ENCODE measurements around the gene GABBR2.

The GABBR2 gene

DNA sequence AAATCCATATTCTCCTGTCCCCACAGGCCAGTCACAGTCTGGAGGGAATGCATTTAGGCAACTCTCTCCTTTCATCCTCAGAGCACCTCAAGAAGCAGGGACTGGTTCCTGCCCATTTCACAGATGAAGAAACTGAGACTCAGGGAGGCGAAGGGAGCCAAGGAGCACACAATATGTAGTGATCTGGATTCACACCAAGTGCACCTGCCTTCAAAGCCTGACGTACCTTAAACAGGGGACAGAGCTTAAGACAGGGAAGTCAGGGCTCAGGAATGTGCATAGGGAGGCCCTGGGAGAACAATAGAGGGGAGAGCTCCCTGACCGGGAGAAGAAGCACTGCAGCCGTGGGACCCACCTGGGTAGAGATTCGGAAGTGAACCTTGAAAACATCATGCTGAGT is 83.0 kb downstream of the GABBR2 start:
- DNase-seq = no peak

DNA sequence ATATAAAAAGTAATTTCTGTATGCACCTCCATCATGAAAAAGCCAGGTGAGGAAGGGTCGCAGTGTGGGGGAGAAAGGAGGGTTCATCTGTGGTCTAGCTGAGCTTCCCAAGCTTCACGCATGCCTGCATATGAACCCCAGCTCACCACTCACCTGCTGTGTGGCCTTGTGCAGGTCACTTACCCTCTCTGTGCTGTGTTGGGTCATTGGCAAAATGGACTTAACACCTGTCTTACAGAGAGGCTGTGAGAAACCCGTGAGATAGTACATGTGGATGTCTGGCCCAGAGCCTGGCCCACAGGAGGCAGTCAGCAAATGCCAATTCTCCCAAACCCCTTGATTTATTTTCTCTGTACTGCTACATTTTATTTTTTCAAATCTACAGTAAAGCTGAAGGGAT is 88.9 kb downstream of the GABBR2 start:
- no peak for DNase-seq

DNA sequence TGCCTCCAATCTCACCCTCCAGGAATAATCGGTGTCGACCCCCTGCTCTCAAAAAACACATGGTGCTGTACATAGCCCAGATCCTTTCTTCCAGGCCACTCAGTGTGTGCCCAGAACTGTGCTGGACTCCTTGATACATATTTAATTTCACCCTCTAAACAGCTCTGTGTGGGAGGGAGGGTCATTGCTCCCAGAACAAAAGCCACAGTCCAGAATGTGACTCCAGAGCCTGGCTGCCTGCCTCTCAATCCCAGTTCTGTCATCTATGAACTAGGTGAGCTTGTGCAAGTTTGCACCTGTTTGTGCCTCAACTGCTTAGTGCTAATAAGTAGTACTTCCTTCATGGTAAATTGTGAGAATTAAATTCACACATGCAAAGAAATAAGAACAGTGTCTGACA is 93.1 kb downstream of the GABBR2 start:
- no peak for DNase-seq

DNA sequence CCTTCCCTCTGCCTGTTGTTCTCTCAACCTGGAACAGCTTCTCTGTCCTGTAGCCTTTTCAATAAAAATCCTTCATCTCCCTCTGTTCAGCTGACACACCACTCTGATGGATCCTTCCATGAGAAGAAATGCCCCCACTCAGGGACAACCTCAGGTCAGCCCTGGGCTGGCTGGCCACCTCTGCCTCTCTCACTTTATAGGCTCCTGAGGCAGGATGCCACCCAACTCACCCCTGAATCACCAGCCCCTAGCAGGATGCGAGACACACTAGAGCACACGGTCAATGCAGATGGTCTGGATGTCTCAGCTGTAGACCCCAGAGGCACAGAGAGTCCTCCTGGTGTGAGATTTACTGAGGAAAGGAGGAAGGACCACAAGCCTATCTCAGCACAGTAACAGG is 93.8 kb downstream of the GABBR2 start:
- DNase-seq = no peak

DNA sequence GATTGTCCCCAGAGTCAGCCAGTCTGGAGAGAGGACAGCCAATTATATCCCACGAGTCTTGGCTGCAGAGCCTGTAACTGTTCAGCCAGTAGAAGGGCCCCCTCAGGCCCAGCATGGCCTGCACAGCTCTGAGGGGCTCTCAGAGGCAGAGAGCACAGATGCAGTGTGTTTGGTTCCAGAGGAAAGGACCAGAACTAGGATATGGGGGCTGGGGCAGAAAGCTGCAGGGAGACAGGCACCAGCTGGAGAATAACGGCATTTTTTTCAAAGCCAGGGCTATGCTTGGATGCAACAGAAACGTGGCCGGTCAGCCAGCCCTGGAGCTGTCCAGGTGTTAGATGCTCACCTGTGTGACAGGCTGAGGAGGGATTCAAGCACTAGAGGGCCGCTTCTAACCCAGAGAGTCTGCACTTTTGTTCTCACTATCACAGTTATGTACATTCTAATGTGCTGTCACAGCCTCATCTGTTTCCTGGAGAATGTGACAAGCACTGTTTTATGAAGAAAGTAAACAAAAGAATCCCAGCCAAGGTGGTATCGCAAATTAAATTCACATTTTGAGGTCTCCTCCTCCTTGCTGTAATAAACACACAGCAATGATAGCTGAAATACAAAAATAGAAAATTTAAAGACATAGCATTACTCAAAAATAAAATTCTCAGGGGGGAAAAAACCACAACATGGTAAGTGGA is 96.5 kb downstream of the GABBR2 start:
- DNase-seq = no peak

DNA sequence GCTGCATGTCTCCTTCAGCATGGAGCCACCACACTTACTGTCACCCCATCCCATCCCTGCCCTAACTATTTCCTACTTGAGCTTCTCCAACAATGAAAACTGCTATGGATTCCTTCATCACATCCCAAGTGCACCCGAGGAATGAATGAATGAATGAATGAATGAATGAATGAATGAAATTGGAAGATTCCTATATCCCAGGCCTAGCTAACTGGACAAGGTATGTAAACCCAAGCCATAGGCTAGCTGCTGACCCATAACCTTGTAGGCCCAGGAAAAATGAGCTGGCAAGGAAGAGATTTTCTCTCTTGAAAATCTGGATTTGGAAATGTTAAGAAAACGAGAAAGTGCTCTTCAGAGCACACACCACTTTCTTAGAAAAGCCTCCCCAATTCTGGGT is 97.4 kb downstream of the GABBR2 start:
- no peak for DNase-seq

DNA sequence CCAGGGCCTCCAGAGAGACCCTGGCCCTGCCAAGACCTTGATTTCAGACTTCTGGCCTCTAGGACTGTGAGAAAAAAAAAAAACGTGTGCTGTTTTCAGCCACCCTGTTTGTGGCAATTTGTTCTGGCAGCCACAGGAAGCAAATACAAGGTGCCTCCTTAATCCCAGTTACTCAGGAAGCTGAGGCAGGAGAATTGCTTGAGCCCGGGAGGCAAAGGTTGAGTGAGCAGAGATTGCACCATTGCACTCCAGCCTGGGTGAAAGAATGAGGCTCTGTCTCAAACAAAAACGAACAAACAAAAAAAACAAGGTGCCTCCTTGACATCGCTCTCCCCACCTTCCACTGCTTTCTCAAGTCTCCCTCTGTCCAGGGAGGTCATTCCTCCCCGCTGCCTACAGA is 98.0 kb downstream of the GABBR2 start:
- DNase-seq = no peak

DNA sequence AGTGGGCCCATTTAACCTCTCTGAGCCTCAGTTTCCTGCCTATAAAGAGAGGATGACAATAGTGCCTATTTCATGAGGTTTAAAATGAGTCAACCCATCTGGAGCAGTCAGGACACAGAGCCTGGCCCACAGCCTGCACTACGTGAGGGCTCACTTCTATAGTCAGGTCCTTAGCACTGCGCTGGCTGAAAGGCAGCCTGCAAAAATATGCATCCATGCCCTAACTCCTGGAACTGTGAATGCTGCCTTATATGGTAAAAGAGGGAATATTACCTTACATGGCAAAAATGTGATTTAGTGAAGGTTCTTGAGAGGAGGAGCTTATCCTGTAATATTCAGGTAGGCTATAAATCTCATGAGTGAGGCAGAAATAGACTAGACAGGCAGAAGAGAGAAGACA is 98.5 kb downstream of the GABBR2 start:
- no peak for DNase-seq

DNA sequence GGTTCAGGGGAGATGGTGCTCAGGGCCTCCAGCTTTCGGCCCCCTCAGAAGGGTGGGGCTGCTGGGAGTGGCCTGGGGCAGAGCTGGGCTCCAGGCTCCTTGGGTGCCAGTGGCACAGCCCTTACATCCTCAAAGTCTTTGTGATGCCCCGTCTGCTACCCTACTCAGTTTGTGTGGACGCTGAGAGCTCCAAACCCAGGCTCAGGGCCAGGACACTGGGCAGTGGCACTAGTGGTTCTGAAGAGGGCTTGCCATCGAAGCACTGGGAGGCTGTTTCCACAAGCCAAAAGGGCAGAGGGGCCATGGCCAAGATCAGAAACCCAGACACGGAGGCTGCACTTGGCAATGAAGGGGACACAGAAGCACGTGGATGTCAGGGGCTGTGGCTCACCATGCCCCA is 99.1 kb downstream of the GABBR2 start:
- no peak for DNase-seq

DNA sequence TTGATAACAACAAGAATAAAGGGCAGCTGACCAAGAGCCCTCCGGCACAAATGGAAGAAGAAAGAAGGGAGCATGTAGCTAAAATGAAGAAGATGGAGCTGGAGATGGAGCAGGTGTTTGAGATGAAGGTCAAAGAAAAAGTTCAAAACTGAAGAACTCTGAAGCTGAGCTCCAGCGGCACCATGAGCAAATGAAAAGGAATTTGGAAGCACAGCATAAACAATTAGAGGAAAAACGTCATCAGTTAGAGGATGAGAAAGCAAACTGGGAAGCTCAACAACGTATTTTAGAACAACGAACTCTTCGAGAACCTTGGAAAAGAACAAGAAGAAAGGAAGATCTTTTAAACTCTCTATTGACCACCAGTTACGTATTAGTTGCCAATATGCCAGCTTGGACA is 100.9 kb downstream of the GABBR2 start:
- DNase-seq = no peak

DNA sequence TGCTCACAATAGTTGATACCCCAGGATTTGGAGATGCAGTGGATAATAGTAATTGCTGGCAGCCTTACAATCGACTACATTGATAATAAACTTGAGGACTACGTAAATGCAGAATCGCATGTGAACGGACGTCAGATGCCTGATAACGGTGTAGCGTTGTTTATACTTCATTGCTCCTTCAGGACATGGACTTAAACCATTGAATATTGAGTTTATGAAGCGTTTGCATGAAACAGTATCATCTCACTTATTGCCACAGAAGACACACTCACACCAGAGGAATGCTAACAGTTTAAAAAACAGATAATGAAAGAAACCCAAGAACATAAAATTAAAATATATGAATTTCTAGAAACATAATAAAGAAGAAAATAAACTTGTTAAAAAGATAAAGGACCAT is 101.6 kb downstream of the GABBR2 start:
- DNase-seq = no peak

DNA sequence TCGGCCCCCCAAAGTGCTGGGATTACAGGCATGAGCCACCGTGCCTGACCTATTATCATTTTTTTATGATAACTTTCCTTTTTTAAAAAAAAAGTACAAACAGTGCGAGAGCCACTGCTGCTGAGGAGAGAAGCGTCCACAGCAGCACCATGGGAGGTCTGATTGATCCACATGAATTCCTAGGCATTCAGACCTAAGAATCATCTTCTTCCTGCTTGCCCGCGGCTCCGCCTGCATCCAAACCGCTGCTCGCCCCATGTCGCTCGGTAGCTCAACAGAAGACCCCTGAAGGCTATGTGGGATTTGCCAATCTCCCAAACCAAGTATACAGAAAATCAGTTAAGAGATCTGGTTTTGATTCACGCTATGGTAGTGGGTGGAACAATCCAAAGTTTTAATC is 102.0 kb downstream of the GABBR2 start:
- DNase-seq = no peak

DNA sequence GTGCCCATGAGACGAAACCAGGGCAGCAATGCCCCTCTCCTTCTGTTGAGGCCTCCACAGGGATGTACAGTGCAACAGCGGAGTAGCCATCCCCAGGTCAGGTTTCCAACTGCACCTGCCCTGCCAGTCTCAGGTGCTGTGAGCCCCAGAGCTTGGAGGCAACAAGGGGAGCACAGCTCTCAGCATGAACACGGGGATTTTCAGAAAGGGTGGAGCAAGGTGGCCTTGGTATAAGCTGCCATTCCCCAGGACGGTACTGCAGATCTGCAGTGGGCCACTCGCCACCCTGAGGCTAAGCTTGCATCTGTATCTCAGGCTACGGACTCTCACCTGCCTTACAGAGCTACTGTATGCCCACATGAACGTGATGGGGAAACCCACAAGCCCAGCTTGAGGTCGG is 103.6 kb downstream of the GABBR2 start:
- DNase-seq = no peak

DNA sequence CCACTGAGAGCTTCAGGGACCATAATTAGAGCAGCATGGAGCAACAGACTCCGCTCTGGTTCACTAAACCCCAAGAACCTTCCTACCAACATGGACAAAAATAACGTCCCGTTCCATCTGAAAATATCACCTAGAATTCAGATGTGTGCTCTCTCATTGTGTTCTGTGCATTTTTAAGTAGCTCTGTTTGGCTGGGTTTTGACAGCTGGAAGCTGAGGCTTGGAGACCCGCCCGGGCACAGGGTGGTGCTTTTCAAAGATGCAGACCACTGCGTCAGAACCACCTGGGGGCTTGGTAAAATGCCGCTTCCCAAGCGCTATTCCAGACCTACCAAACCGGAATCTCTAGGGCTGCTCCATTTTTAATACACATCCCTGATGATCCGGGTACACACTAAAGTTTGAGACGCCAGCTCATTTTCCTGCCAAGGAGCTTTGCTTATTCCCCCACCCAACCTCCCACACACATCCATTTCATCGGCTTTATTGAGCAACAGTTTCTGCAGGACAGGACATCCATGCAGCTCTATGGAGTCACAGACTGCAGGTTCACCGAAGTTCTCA is 104.8 kb downstream of the GABBR2 start:
- DNase-seq = no peak

DNA sequence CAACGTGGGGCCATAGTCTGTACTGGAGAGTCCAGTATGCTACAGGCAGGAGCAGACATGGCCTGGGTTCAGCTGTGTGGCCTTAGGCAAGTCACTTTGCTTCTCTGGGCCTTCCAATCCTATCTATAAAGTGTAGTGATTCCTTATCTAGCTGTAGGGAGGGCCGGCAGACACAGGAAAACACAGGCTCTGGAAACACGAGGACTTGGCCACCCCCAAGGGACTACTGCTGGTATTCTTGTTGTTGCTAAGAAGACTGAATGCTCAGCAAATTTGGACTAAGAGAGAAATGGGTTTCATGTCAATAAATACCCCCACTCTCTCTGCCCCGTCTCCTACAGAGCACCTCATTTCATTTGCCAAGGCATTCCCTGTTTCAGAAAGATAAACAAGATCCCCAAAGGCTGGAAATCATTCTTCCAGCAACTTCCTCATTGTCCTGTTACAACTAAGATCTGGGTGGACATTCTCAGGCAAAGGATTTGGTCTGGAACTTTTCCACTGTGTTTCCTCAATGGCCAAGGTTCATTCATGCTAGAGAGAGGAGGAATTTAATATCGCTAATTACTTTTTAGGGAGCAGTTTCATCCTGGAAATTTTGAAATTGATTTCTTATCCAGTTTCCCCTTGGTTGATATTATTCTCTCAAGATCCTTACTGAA is 105.8 kb downstream of the GABBR2 start:
- no peak for DNase-seq

DNA sequence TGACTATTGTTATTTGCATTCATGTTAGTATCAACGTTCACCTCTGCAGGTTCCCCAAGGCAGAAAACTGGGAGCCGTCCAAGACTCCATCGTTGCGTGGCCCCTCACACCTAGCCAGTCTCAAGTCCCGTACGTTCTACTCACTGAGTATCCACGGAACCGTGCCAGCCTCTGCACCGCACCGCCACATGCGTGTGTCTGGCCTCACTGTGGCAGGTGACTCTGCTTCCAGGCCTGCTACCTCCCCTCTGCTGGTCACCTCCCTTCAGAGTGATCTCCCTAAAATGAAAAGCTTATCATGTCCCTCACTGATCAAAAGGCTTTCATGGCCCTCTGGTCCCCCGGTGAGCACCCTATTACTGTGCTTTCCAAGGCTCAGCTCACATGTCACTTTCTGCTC is 108.1 kb downstream of the GABBR2 start:
- DNase-seq = no peak

DNA sequence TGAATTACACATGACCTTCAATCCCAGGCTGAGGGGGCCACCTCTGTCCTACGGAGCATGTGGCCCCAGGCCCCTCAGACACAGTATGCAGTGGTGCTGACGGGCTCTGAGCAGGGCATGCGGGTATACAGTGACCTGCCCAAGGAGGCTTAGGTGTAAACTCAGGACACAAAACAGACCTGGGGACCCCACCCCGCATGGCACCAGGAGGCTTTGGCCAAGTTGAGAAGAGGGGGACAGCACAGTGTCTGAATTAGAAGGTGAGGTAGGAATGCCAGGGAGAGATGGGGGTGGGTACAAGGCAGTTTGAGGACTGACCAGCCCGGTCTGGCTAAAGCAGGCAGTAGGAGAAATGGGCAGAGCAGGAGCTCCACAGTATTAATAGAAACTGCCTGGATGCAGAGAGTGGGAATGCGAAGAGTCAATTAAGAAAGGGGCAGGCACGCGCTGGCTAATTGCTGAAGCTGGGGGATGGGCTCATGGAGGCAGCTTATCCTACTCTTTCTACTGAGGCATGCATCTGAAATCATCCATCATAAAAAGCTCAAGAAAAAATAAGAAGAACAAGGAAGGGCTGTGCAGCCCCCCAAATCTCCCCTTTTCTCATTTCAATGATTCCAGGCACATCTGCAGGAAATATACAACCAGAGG is 109.0 kb downstream of the GABBR2 start:
- no peak for DNase-seq

DNA sequence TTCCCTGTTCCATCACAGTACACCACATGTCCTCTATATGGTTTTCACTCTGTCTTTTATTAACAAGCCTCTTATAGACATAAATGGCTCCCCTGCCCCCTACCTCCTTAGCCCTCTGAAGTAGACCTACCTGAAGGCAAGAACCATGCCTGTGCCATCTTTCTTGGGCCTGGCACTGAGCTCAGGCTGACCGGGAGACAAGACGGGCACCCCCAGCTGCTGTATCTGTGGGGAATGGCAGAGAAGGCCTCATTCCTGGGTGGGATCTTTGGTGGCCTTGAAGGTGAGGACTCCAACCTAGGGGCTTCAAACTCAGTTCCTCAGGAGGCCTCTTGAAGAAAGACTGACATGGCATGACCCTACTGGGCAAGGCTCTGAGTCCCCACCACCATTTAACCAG is 109.9 kb downstream of the GABBR2 start:
- DNase-seq = no peak

DNA sequence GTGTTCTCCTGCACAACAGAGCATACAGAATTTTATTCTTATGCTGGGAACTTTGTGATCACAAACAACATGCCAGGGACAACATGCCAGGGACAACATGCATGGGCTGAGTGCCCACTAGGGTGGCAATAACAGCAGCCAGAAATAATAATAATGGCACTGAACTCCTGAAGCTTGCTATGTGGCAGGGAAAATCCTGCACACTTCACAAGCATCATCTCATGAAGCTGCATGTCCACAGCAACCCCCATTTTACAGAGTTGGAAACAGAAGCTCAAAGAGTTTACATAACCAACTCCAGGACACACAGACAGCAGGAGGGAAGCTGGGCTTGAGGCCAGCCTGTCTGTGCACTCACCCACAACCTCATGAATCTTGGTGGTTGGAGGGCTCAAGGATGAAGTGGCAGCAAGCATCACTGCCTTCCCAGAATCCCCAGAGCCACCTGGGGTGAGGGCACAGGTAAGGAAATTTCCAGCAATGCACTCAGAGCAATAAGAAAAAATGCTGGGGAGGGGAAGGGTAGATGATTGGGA is 111.4 kb downstream of the GABBR2 start:
- no peak for DNase-seq

DNA sequence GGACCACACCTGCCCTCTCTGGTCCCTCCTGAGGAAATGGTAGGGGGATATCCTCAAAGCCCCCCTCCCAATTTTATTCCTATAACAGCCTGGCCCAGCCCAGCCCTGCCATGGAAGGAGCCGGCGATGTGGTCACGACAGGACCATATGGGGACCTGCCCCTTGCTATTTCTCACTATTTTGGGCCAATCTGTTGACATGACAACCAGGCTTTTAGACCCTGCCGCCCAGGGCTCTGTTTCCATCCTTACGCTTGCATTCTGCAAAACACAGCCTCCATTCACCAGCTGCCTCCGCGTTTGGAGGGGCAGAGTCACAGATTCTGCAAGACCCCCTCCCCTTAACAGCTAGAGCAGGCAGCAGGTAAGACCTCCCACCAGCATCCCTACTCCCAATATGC is 112.2 kb downstream of the GABBR2 start:
- no peak for DNase-seq

DNA sequence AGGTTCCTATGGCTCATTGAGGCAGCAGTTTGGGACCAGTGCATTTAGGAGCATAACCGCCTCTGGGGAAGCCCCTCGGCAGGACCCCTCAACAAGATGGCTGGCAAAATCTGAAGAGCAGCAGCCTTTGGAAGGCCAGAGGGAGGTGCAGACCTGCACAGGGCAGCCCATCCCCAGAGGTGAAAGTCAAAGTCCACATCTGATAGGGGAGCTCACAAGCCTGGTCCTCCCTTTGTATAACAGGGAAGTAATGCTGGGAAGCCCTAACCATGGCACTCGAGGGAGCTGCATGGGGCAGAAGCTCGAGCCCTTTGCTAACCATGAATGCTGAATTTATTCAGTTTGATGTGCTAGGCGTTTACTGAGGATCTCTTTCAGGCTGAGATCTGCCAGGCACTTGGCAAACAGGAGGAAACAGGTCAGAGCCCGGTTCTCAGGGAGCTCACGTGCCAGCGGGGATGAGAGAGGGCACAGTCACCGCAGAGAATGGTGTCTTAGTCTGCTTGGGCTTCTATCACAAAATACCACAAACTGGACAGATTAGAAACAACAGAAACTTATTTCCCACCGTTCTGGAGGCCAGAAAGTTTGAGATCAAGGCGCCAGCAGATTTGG is 114.1 kb downstream of the GABBR2 start:
- DNase-seq = no peak

DNA sequence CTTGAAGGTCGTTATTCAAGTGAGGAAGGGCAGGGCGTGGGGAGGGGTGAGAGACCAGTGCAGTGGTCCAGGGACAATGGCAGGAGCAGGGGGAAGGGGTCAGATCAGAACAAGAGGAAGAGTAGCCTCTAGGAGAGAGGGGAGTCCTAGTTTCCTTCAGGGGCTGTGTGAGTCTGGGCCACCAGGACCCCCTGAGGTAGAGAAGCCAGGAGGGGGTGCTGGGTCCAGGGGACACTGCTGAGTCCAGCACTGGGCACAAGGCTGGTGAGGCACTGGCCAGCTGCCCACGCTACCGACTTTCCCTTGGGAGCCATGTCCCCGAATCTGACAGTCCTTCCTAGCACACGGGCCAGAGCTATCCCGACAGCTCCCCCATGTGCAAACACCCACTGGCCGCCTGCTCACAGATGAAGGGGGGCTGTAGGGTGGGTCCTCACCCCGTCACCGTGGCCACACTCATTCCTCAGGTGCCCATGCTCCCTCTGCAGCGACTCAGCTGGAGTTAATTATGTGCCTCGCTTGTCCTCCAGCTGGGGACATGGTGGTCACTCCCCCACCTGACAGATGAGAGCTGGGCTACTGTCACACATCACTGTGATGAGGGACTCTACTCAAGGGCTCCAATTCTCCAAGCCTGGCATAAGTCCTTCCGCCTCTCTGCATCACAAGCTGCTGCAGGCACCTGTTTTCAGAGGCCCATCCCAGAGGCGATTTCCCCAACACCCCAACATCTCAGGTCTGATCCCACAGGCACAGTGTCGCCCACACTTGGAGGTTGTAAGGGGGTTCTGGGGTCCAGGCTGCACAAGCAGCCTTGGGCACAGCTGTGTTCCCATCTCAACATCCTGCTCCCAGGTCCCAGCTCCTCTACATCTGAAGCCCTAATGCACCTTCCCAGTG is 115.1 kb downstream of the GABBR2 start:
- DNase-seq = no peak
